GM18502 (cell line): ENCODE measurements around the gene C12orf75.
A peak's percentile ranks its signal among the peaks of the same experiment; 100 is the strongest.
"Not testable (repeated sequence)": the region's sequence is repeated elsewhere in the genome, so short reads cannot be mapped to it uniquely, and the experiment has no call there.

ENCODE experiments used
- ATAC-seq: cut with Tn5 transposase; IDR thresholded peaks from one replicate; pipeline ENCODE4 v1.9.1; 2021; ENCODE audit warnings: mild to moderate bottlenecking; ENCODE audit not compliant: unreplicated experiment, poor library complexity

Gene C12orf75

GRCh38 chr12:105332925-105333324 is 2.4 kb downstream of the C12orf75 start:
- ATAC-seq: no peak

DNA sequence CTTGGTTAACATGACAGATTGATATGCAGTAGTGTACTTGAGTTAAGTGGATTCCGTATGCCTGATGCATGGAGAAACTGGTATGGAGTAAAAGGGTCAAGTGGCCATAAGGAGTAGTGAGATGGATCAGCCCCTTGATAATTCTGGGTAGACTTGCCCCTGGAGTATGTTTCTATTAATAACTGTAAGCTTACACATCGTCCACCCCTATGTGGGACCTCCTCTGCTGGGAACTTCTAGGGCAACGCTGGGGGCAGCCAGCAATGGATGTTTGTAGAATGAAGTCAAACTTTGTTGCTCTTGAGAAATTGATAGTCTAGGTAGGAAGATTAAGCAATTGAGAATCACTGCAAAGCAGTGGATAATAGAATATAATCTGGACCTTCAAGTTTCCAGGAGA is 3.5 kb downstream of the C12orf75 start:
- no peak for ATAC-seq

DNA sequence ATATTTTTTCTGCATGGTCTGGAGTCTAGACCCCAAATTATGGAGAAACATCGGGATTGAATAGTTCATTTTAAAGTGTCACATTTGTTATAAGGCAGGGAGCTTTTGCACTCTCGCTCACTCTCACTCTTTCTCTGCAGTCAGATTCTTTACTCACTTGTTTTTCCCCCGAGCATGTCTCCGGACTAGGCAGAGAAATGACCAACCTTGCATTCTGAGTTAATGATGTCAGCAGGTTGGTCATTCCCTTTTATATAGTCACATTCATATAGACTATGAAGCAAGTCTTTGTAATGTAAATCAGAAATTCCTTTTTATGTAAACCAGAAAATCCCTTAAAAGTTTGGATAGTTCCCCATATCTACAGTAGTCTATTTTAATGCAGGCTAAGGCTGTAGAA is 4.1 kb downstream of the C12orf75 start:
- ATAC-seq: no peak

GRCh38 chr12:105335856-105336255 is 5.4 kb downstream of the C12orf75 start:
- ATAC-seq: no peak

- no peak for ATAC-seq
Observed at GRCh38 chr12:105336411-105336810, 5.9 kb downstream of the C12orf75 start.

DNA sequence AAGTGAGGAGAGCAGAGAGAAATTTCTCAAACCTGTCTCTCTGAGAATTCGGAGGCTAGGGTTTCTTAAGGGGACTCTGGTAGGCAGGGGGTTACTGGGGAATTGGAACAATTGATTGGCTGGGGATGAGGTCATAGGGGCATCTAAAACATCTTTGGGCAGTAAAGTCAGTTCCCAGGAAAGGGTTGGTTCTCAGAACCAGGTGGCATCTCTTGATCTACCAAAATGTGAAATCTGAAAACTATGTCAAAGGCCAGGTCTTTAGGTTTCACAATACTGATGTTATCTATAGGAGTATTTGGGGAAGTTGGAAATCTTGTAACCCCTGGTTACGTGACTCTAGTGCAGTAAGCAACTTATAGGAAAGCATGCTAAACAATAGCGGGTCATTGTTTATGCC is 6.9 kb downstream of the C12orf75 start:
- no peak for ATAC-seq

DNA sequence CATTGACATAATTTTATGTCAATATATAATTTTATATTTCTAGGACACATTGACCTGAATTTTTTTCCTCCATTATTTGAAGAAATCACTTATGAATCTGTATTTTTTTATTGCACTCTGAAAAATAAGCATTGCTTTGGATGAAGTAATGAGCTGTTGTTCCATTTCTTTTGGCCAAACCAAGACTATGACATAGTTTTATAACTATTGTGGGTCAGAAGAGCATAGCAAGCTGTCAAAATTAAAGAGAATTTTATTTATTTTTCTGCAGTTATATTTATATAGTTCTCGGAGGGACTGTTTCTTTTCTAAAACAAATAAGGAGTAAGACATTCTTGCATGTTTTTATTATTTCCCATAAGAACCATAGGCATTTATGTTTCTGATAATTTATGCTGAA is 8.5 kb downstream of the C12orf75 start:
- no peak for ATAC-seq

DNA sequence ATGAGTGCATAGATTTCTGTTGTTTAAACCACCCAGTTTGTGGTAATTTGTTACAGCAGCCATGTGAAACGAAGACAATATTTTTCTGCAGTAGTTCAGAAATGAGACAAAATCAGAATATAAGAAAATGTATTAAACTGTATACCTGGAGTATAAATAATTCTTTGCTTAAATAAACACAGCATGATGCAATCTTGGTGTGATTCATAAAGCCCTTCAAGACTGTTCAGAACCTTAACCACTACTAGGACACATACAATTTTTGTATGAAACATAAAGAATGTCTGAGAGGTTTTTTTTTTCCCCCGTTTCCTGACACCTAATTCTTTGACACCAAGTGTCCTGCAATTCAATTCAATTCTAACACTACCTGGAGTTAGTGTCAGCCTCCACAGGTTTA is 10.5 kb downstream of the C12orf75 start:
- ATAC-seq: no peak

DNA sequence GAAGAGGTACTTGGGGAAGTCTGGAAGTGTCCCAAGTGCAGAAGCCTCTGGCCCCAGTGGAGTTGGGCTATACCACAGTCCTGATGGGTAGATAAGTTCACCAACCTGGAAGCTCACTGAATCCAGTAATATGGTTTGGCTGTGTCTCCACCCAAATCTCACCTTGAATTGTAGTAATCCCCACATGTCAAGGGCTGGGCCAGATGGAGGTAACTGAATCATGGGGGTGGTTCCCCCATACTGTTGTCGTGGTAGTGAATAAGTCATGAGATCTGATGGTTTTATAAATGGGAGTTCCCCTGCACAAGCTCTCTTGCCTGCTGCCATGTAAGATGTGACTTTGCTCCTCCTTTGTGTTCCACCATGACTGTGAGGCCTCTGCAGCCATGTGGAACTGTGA is 11.1 kb downstream of the C12orf75 start:
- ATAC-seq: not testable (repeated sequence)

- no peak for ATAC-seq
Observed at GRCh38 chr12:105342464-105342863, 12.0 kb downstream of the C12orf75 start.

- ATAC-seq: no peak
Observed at GRCh38 chr12:105343836-105344235, 13.3 kb downstream of the C12orf75 start.

DNA sequence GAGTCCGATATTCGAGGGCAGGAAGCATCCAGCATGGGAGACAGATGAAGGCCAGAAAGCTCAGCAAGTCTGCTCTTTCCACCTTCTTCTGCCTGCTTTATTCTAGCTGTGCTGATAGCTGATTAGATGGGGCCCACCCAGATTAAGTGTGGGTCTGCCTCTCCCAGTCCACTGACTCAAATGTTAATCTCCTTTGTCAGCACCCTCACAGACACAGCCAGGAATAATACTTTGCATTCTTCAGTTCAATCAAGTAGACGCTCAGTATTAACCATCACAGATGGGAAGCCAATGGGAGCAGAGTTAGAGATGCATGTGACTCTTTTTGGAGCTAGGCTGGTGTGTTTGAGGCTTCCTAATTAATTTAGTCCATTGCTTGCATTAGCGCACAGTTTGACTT is 17.0 kb downstream of the C12orf75 start:
- no peak for ATAC-seq

GRCh38 chr12:105348142-105348541 is 17.7 kb downstream of the C12orf75 start:
- ATAC-seq: no peak

DNA sequence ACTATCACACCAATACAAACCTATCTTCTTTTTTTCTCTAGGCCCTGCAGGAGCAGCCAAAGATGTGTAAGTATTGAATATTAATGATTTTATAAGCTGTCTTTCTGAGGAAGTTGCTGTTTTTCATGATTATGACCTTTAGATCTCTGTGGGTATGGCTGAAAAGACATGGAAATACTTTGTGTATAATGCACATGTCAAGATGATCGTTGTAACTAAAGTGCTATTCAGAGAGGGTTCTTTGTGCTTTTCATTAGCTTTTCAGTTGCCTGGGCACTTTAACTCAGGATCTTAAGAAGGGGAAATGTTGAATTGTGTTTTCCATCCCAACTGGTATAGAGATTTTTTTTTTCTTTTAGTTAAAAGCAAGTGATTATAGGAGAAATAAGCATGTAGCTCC is 18.1 kb downstream of the C12orf75 start:
- no peak for ATAC-seq

DNA sequence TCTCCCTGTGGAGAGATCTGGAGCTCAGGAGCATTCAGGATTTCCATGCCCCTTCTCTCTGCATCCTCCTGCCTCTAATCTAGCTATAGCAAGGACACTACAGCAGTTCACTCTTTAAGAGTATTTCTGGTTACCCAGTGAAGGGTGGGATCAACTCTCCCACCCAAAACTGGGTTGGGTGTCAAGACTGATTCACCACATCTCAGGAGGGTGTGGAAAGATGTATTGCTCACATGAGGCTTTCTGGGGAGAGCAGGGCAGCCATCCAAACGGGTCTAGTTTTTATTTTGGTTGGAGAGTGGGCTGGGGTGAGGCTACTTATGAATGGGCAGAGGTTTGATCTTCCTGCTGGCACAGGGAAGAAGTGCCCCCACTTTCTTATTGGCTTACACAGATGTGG is 18.6 kb downstream of the C12orf75 start:
- no peak for ATAC-seq

DNA sequence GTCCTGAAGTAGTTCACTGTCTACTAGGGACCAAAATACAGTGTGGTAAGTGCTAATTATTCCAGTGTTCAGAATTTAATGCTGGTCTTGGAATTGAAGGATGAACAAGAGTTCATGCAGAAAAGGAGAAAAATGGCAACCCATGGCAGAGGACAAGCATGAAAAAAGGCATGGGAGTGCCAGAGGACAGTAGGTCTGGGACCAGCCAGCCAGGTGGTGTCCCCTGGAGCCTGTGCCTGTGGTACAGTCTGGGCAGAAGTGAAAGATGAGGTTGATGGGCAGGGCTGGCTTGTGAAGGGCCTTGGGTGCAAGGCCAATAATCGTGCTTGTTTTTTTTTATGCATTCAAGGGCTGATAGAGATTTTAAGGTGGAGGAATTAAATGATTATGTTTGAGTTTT is 21.0 kb downstream of the C12orf75 start:
- ATAC-seq: no peak

- ATAC-seq: peak; percentile 75
Observed at GRCh38 chr12:105352052-105352451, 21.6 kb downstream of the C12orf75 start.

DNA sequence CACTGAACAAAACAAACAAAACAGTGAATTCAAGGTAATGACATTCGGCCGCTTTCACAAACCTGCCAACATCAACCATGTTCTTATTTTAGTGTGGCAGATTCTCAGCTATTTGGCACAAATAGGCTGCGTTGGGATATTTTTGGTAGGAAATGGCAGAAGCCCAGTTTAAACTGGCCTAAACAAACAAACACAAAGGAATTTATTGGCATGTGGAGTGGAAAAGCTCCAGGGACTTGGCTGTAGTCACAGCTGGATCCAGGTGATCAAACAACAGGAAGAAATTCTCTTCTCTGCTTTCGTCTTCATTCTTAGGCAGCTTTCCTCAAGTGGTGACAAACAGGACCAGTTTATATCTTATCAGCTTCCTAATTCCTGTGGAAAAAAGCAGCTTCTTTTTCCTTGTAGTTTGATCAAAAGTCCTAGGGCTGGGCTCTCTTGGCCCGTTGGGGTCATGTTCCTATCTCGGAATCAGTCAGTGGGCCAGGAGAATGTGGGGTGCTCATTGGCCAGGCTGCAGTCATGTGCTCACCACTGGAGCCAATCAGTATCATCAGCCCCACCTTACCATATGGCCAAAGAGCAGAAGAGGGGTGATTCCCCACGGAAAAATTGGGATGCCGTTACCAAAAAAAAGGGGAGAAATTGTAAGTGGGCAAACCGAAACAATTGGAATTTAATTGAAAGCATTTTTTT is 22.6 kb downstream of the C12orf75 start:
- ATAC-seq: no peak

- no peak for ATAC-seq
Observed at GRCh38 chr12:105355752-105356151, 25.3 kb downstream of the C12orf75 start.

DNA sequence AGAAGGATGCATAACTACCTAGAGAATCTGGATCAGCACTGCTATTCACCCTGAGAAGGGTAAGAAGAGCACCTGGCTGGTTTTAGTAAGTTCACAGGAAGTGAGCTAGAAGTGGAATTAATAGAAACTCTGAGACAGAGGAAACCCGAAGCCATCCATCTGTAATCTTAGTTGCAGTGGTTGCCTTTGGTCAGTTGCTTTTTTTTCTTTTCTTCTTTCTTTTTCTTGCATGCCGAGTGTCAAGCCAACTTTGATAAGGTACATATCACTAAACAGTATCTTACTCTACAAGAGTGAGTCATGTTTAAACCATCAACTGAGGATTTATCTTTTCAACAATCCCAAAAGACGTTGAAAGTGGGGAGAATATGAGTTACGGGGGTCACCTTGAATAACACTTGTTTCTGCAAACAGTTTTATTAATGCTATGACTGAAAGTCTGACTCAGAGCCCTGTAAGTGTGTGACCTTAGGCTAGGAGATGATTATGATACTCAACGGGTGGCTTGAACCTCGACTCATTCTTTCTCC is 26.7 kb downstream of the C12orf75 start:
- ATAC-seq: peak; percentile 86

DNA sequence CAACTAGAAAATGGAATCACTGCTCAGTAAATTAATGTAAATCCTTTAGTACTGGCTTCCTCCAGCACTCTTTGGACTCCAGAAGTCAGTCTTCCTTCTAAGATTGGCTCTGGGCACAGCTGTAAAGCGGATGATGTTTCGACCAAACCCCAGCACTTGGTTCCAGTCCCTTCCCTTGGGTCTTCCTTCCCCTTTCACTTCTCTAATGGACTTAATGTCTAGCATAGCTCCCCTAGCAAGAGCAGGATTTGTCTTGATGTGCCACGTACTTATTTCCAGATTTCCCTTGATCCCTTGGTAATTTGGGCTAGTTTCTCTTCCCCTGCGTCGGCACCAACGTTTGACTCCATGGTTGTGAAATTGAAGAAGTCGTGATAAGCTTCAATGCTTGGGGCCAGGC is 28.3 kb downstream of the C12orf75 start:
- peak; percentile 39 for ATAC-seq

DNA sequence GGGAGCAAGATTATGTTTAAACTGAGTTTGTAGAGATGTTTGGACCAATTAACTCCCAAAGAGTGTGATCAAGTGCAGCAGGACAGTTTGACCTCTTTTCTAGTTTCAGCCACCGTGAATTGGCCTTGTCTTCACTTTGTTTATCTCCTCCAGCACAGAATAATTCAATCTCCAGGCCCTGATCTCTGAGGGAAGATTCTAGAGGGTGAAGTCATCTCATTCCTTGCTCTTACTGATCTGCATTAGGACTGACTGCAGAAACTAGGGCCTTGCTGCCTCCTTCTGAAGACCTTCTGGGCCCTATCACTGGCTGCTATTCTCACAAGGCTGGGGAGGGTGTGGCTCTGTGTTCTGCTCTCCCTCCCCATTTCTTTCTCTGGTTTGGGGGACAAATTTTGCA is 29.4 kb downstream of the C12orf75 start:
- ATAC-seq: no peak
